Liver (tissue), 9 donors: ENCODE data around the gene COL8A2. TPM values are rescaled to one million over a fixed set of nuclear protein-coding genes. Genes with fewer than 3 reads are reported as not detected.

ENCODE experiments used
- DNase-seq: peaks from one replicate; pipeline ENCODE4 v3.0.0-alpha.2; 2017; ENCODE audit warnings: low spot score
- H3K27ac ChIP-seq, 2 donors: one replicate each; pipeline ENCODE4 v1.7.0; 2013; ENCODE audit warnings: inconsistent platforms in 2 of 2, low read length in 2 of 2, control low read depth in 1 of 2, low read depth in 1 of 2, mild to moderate bottlenecking in 1 of 2
- H3K27me3 ChIP-seq, 4 donors: one replicate each; pipeline versions ENCODE4 v1.6.1 to v1.7.0; 2013; ENCODE audit warnings: low read length in 3 of 4, inconsistent platforms in 1 of 4, mild to moderate bottlenecking in 1 of 4, moderate library complexity in 1 of 4; ENCODE audit not compliant: control insufficient read depth in 4 of 4, insufficient read depth in 4 of 4
- H3K36me3 ChIP-seq, 4 donors: one replicate each; pipeline versions ENCODE4 v1.6.1 to v1.7.0; 2013; ENCODE audit warnings: low read length in 3 of 4, mild to moderate bottlenecking in 3 of 4, low read depth in 1 of 4, moderate library complexity in 1 of 4; ENCODE audit not compliant: control insufficient read depth in 4 of 4, insufficient read depth in 3 of 4
- H3K4me1 ChIP-seq, 4 donors: one replicate each; pipeline versions ENCODE4 v1.6.1 to v1.7.0; 2013; ENCODE audit warnings: low read length in 3 of 4, mild to moderate bottlenecking in 3 of 4, moderate library complexity in 1 of 4; ENCODE audit not compliant: control insufficient read depth in 4 of 4, insufficient read depth in 4 of 4
- H3K4me3 ChIP-seq, 3 donors: one replicate each; pipeline versions ENCODE4 v1.6.1 to v1.7.0; 2013; ENCODE audit warnings: low read length in 3 of 3, control low read depth in 1 of 3, low read depth in 1 of 3, mild to moderate bottlenecking in 1 of 3
- H3K9ac ChIP-seq, 2 donors: one replicate each; pipeline ENCODE4 v1.7.0; 2013; ENCODE audit warnings: low read length in 2 of 2, mild to moderate bottlenecking in 2 of 2, moderate library complexity in 2 of 2, control low read depth in 1 of 2, low read depth in 1 of 2
- H3K9me3 ChIP-seq, 4 donors: one replicate each; pipeline versions ENCODE4 v1.6.1 to v1.7.0; 2013; ENCODE audit warnings: low read length in 3 of 4; ENCODE audit not compliant: control insufficient read depth in 4 of 4
- ATF3 ChIP-seq: IDR thresholded peaks from 2 replicates; pipeline ENCODE4 v1.6.1; 2016; ENCODE audit warnings: antibody characterized with exemption
- CTCF ChIP-seq: fragments of 150-350 bp; IDR thresholded peaks from 2 replicates; pipeline ENCODE4 v1.5.1; 2017; ENCODE audit warnings: improper control_type of control experiment, low read depth, low read length; ENCODE audit not compliant: missing input control
- EGR1 ChIP-seq, 2 donors: IDR thresholded peaks; 2 replicates each; pipeline ENCODE4 v1.6.1; 2016 to 2018; ENCODE audit warnings: antibody characterized with exemption in 2 of 2, low read depth in 2 of 2
- FOXA1 ChIP-seq: IDR thresholded peaks from 2 replicates; pipeline ENCODE4 v1.6.1; 2016; ENCODE audit warnings: antibody characterized with exemption
- FOXA2 ChIP-seq: IDR thresholded peaks from 2 replicates; pipeline ENCODE4 v1.6.1; 2016; ENCODE audit warnings: antibody characterized with exemption
- GABPA ChIP-seq, 2 donors: IDR thresholded peaks in 1 of 2; conservative IDR thresholded peaks in 1 of 2; 2 replicates each; pipeline ENCODE4 v1.6.1; 2016; ENCODE audit warnings: antibody characterized with exemption in 2 of 2, mild to moderate bottlenecking in 1 of 2, moderate library complexity in 1 of 2
- HNF4A ChIP-seq, 2 donors: conservative IDR thresholded peaks; 2 replicates each; pipeline ENCODE4 v1.6.1; 2016; ENCODE audit warnings: antibody characterized with exemption in 2 of 2, mild to moderate bottlenecking in 2 of 2
- HNF4G ChIP-seq: IDR thresholded peaks from 2 replicates; pipeline ENCODE4 v1.6.1; 2016; ENCODE audit warnings: antibody characterized with exemption
- JUND ChIP-seq, 2 donors: IDR thresholded peaks; 2 replicates each; pipeline ENCODE4 v1.6.1; 2016; ENCODE audit warnings: antibody characterized with exemption in 2 of 2
- MAX ChIP-seq: IDR thresholded peaks from 2 replicates; pipeline ENCODE4 v1.6.1; 2016; ENCODE audit warnings: antibody characterized with exemption
- NR2F2 ChIP-seq: IDR thresholded peaks from 2 replicates; pipeline ENCODE4 v1.6.1; 2016; ENCODE audit warnings: antibody characterized with exemption
- RAD21 ChIP-seq, 2 donors: IDR thresholded peaks; 2 replicates each; pipeline ENCODE4 v1.6.1; 2016; ENCODE audit warnings: antibody characterized with exemption in 2 of 2, mild to moderate bottlenecking in 2 of 2
- REST ChIP-seq: IDR thresholded peaks from 2 replicates; pipeline ENCODE4 v1.6.1; 2016; ENCODE audit warnings: antibody characterized with exemption, mild to moderate bottlenecking
- RXRA ChIP-seq, 2 donors: IDR thresholded peaks; 2 replicates each; pipeline ENCODE4 v1.6.1; 2017 to 2018; ENCODE audit warnings: antibody characterized with exemption in 2 of 2, mild to moderate bottlenecking in 1 of 2
- SP1 ChIP-seq: IDR thresholded peaks from 2 replicates; pipeline ENCODE4 v1.6.1; 2018; ENCODE audit warnings: antibody characterized with exemption, mild to moderate bottlenecking
- TAF1 ChIP-seq: conservative IDR thresholded peaks from 2 replicates; pipeline ENCODE4 v1.6.1; 2016; ENCODE audit warnings: antibody characterized with exemption, mild to moderate bottlenecking
- YY1 ChIP-seq: IDR thresholded peaks from 2 replicates; pipeline ENCODE4 v1.6.1; 2016; ENCODE audit warnings: antibody characterized with exemption, mild to moderate bottlenecking
- ZBTB33 ChIP-seq: IDR thresholded peaks from 2 replicates; pipeline ENCODE4 v1.6.1; 2016; ENCODE audit warnings: antibody characterized with exemption
- WGBS: extraction: QIAGEN DNeasy Blood & Tissue Kit; methylation state at CpG from one replicate; pipeline ENCODE4 v1.1.7; 2013; 5-methylcytosine and 5-hydroxymethylcytosine counted together
- polyA plus RNA-seq, 2 donors: library from polyadenylated mRNA; stranded (reverse) in 1 of 2; unstranded in 1 of 2; fragments of 200-250 nt in 1 of 2; fragments of >200 nt in 1 of 2; fragmentation: Nextera tagmentation in 1 of 2; extraction: Ambion mirVana in 1 of 2; gene quantifications; one replicate each; pipeline versions ENCODE4 v1.2.1 to v1.2.3, GENCODE V29; 2013 to 2015
- total RNA-seq, 2 donors: library from RNA; depleted of rRNA; stranded (reverse); fragments of >200 nt; gene quantifications; one replicate each; pipeline ENCODE4 v1.2.3, GENCODE V29; 2014
- donor health status: healthy.
- donor health status: healthy.
- donor health status: healthy.
- donor health status: healthy.
- donor health status: healthy.

COL8A2 gene
- total and polyA plus RNA-seq, 4 donors, result 0.04 to 0.47 (median 0.35) TPM

- H3K36me3 ChIP-seq, result peaks cover 7 to 43% (median 23%) of the 10 kb centered on the region in 4 donors
- TF ChIP-seq EGR1 (IDR thresholded peaks at IDR 0.05; ENCODE audit: low read depth in 2 of 2) (no peak), ZBTB33 (no peak), NR2F2 (no peak), CTCF (no peak), ATF3 (no peak), HNF4G (no peak), RAD21 (IDR thresholded peaks at IDR 0.05) (no peak), JUND (IDR thresholded peaks at IDR 0.05) (no peak), SP1 (no peak), YY1 (no peak), MAX (no peak), FOXA1 (no peak), HNF4A (conservative IDR thresholded peaks at IDR 0.05) (no peak), RXRA (IDR thresholded peaks at IDR 0.05) (no peak), REST (no peak), TAF1 (no peak), FOXA2 (no peak), GABPA (IDR thresholded peaks at IDR 0.05 in 1 of 2, conservative IDR thresholded peaks at IDR 0.05 in 1 of 2) (no peak)
- no peak overlapping the region for H3K27ac ChIP-seq
- no peak for DNase-seq
- H3K4me1 ChIP-seq, result peaks cover 6 to 15% (median 11%) of the 10 kb centered on the region in 4 donors
- no peak overlapping the region for H3K4me3 ChIP-seq
- H3K27me3 ChIP-seq, result no peaks in the 10 kb centered on the region
- 94% methylated on average over 9 of the region's 9 CpGs for WGBS
- H3K9ac ChIP-seq, result no peak overlapping the region
- no peaks in the 10 kb centered on the region for H3K9me3 ChIP-seq
These were observed 32.2 kb downstream of the COL8A2 start for GRCh38 chr1:36092798-36093185.
